Small intestine (tissue), 7 donors: ENCODE results near the gene PDCL3. TPM values are rescaled to one million over a fixed set of nuclear protein-coding genes. Genes with fewer than 3 reads are reported as not detected.

ENCODE experiments used
- DNase-seq, 2 donors: peaks; one replicate each; pipeline versions ENCODE4 v3.0.0 to v3.0.0-alpha.2; 2013
- FAIRE-seq: peaks from 2 replicates; lab custom pipeline; 2012; peaks lifted over from hg19 to GRCh38; lab: Jason Lieb, UNC
- H3K27ac ChIP-seq, 3 donors: one replicate each; pipeline ENCODE4 v1.5.1; 2013; ENCODE audit warnings: low read length in 2 of 3, mild to moderate bottlenecking in 2 of 3, control low read depth in 1 of 3, inconsistent platforms in 1 of 3, low read depth in 1 of 3, moderate library complexity in 1 of 3
- H3K27me3 ChIP-seq, 3 donors: one replicate each; pipeline ENCODE4 v1.6.1; 2013; ENCODE audit warnings: low read length in 3 of 3, inconsistent platforms in 1 of 3; ENCODE audit not compliant: control insufficient read depth in 3 of 3, insufficient read depth in 3 of 3
- H3K36me3 ChIP-seq, 3 donors: one replicate each; pipeline ENCODE4 v1.6.1; 2013; ENCODE audit warnings: low read length in 3 of 3, inconsistent platforms in 1 of 3, low read depth in 1 of 3, mild to moderate bottlenecking in 1 of 3, moderate library complexity in 1 of 3; ENCODE audit not compliant: control insufficient read depth in 3 of 3, insufficient read depth in 2 of 3
- H3K4me1 ChIP-seq, 3 donors: one replicate each; pipeline ENCODE4 v1.6.1; 2013; ENCODE audit warnings: low read length in 2 of 3, inconsistent platforms in 1 of 3, low read depth in 1 of 3, mild to moderate bottlenecking in 1 of 3, moderate library complexity in 1 of 3; ENCODE audit not compliant: control insufficient read depth in 3 of 3, insufficient read depth in 2 of 3
- H3K4me3 ChIP-seq, 3 donors: one replicate each; pipeline ENCODE4 v1.5.1; 2013; ENCODE audit warnings: low read length in 3 of 3, control low read depth in 1 of 3, inconsistent platforms in 1 of 3, low read depth in 1 of 3, mild to moderate bottlenecking in 1 of 3, moderate library complexity in 1 of 3
- H3K9me3 ChIP-seq, 2 donors: one replicate each; pipeline ENCODE4 v1.6.1; 2013; ENCODE audit warnings: low read depth in 1 of 2, low read length in 1 of 2; ENCODE audit not compliant: control insufficient read depth in 2 of 2, insufficient read depth in 1 of 2
- WGBS, 3 donors: extraction: QIAGEN DNeasy Blood & Tissue Kit; methylation state at CpG; one replicate each; pipeline ENCODE4 v1.1.7; 2013; 5-methylcytosine and 5-hydroxymethylcytosine counted together
- polyA plus RNA-seq, 4 donors: library from polyadenylated mRNA; stranded (reverse) in 3 of 4; unstranded in 1 of 4; fragments of 200-250 nt in 3 of 4; fragments of 120-200 nt in 1 of 4; gene quantifications; one replicate each; pipeline versions ENCODE4 v1.2.1 to v1.2.3, GENCODE V29; 2013
- donor health status: healthy with polysubstance abuse.
- donor health status: control.
- donor health status: control.
- donor health status: Bipolar disorder and iron deficiency.
- donor health status: healthy.

PDCL3 gene
- polyA plus RNA-seq, 4 donors: 19.2 to 30.8 (median 20.2) TPM

GRCh38 chr2:100563407-100564247 lies 834 bp downstream of the PDCL3 start:
- DNase-seq (peak in 1 of 2 donors; percentile 14), FAIRE-seq (no peak)
- H3K27me3 ChIP-seq: no peaks in the 10 kb centered on the region
- peak overlapping the region; percentile 56 to 91 (median 81) for H3K27ac ChIP-seq
- 14 to 23% (median 16%) methylated on average over 23 to 24 of the region's 24 CpGs for WGBS, 3 donors
- no peaks in the 10 kb centered on the region for H3K9me3 ChIP-seq
- peak overlapping the region; percentile 48 to 84 (median 82) for H3K4me3 ChIP-seq
- peaks cover 0 to 4% (median 4%) of the 10 kb centered on the region in 3 donors for H3K4me1 ChIP-seq
- peaks cover 0 to 15% (median 4%) of the 10 kb centered on the region in 3 donors for H3K36me3 ChIP-seq

DNA sequence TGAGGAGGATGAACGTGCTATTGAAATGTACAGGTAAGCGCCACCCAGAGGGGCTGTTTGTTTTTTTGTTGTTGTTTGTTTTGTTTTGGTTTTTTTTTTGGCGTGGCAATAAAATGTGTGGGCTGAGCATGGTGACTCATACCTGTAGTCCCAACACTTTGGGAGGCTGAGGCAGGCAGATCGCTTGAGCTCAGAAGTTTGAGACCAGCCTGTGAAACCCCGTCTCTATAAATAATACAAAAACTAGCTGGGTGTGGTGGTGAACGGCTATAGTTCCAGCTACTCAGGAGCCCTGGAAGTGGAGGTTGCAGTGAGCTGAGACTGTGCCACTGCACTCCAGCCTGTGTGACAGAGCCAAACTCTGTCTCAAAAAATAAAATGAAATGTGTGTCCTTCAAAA lies 6.2 kb downstream of the PDCL3 start:
- Histone ChIP-seq H3K4me3 (no peak overlapping the region), H3K36me3 (peaks cover 2 to 36% (median 7%) of the 10 kb centered on the region in 3 donors), H3K27me3 (no peaks in the 10 kb centered on the region), H3K4me1 (no peaks in the 10 kb centered on the region), H3K9me3 (no peaks in the 10 kb centered on the region), H3K27ac (no peak overlapping the region)
- no peak for DNase-seq
- 74 to 88% (median 80%) methylated on average over 6 of the region's 6 CpGs for WGBS, 3 donors
- no peak for FAIRE-seq

- DNase-seq (peak; percentile 48 to 55), FAIRE-seq (no peak)
- Histone ChIP-seq H3K27me3 (no peaks in the 10 kb centered on the region), H3K27ac (peak overlapping the region in 1 of 3 donors; percentile 18), H3K36me3 (peaks cover 2 to 38% (median 11%) of the 10 kb centered on the region in 3 donors), H3K4me3 (no peak overlapping the region), H3K4me1 (no peaks in the 10 kb centered on the region), H3K9me3 (no peaks in the 10 kb centered on the region)
- 46 to 67% (median 54%) methylated on average over 9 of the region's 9 CpGs for WGBS, 3 donors
These were observed 8.9 kb downstream of the PDCL3 start for GRCh38 chr2:100571668-100572067.

- H3K27me3 ChIP-seq: no peaks in the 10 kb centered on the region
- 75 to 90% (median 83%) methylated on average over 3 of the region's 3 CpGs for WGBS, 3 donors
- peaks cover 0 to 24% (median 4%) of the 10 kb centered on the region in 3 donors for H3K36me3 ChIP-seq
- H3K27ac ChIP-seq: no peak overlapping the region
- no peak overlapping the region for H3K4me3 ChIP-seq
- no peaks in the 10 kb centered on the region for H3K4me1 ChIP-seq
- DNase-seq (no peak), FAIRE-seq (no peak)
- H3K9me3 ChIP-seq: no peaks in the 10 kb centered on the region
These were observed 15.0 kb downstream of the PDCL3 start for GRCh38 chr2:100577777-100578176.

GRCh38 chr2:100580367-100581276 lies 17.8 kb downstream of the PDCL3 start:
- FAIRE-seq: no peak
- Histone ChIP-seq H3K4me3 (no peak overlapping the region), H3K4me1 (no peaks in the 10 kb centered on the region), H3K9me3 (peaks cover 0 to 5% of the 10 kb centered on the region in 2 donors), H3K27me3 (no peaks in the 10 kb centered on the region), H3K27ac (peak overlapping the region in 2 of 3 donors; percentile 81 to 98), H3K36me3 (peaks cover 0 to 10% (median 0%) of the 10 kb centered on the region in 3 donors)
- WGBS, 3 donors: 63 to 78% (median 72%) methylated on average over 15 of the region's 15 CpGs
- DNase-seq: peak in 1 of 2 donors; percentile 52

DNA sequence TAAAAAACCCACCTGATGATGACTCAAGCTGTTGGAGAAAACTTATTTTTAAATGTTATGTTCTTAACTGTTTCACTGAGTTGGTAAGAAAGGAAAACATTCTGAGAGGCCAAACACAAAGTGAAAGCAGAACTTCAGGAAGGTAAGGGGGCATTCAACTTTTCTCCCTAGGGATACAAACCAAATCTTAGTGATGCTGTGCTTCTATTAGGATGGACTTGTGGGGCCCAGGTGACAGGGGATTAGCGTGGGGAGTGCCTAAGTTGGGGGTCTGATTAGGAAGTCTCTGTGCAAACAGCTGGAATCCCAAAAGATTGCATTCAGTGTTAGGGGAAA lies 18.5 kb downstream of the PDCL3 start:
- no peak for FAIRE-seq
- Histone ChIP-seq H3K9me3 (peaks cover 0 to 7% of the 10 kb centered on the region in 2 donors), H3K4me1 (no peaks in the 10 kb centered on the region), H3K36me3 (peaks cover 0 to 7% (median 0%) of the 10 kb centered on the region in 3 donors), H3K27me3 (no peaks in the 10 kb centered on the region), H3K4me3 (no peak overlapping the region), H3K27ac (peak overlapping the region in 2 of 3 donors; percentile 81 to 98)
- DNase-seq: no peak
- 75 to 95% (median 83%) methylated on average over 1 of the region's 1 CpG for WGBS, 3 donors

- DNase-seq: peak in 1 of 2 donors; percentile 29
- no peak overlapping the region for H3K27ac ChIP-seq
- 49 to 78% (median 69%) methylated on average over 3 of the region's 3 CpGs for WGBS, 3 donors
- no peak overlapping the region for H3K4me3 ChIP-seq
- no peaks in the 10 kb centered on the region for H3K36me3 ChIP-seq
- H3K27me3 ChIP-seq: no peaks in the 10 kb centered on the region
- no peaks in the 10 kb centered on the region for H3K4me1 ChIP-seq
- peaks cover 0 to 7% of the 10 kb centered on the region in 2 donors for H3K9me3 ChIP-seq
- no peak for FAIRE-seq
These were observed 22.0 kb downstream of the PDCL3 start for GRCh38 chr2:100584816-100585215.
